HEK293 (cell line): ENCODE data around the gene KIF1A.

Experiments used
- CTCF ChIA-PET: fragments of 350-600 bp; formaldehyde crosslinking; extraction: SDS; loops from one replicate; lab custom pipeline; 2021; ENCODE audit warnings: antibody characterized with exemption; lab: Yijun Ruan, JAX
- POLR2A ChIA-PET: fragments of 300-600 bp; formaldehyde crosslinking; extraction: SDS; loops from one replicate; lab custom pipeline; 2020; ENCODE audit warnings: antibody characterized with exemption, inconsistent platforms; lab: Yijun Ruan, JAX
- H3K27ac ChIP-seq: fragments of 200-500 bp; sonication (Bioruptor generic); 2 replicates; pipeline ENCODE4 v1.5.1; 2014; ENCODE audit warnings: low read depth, low read length, control low read depth, inconsistent platforms; ENCODE audit errors: extremely low read depth
- H3K36me3 ChIP-seq, 2 experiments: fragments of 200-500 bp in 1 of 2; sonication (Bioruptor generic) in 1 of 2; 1 replicate in 1 of 2; 2 replicates in 1 of 2; pipeline ENCODE4 v1.5.1; 2014 to 2017; ENCODE audit warnings: inconsistent platforms in 2 of 2, low read length in 2 of 2; ENCODE audit not compliant: control insufficient read depth in 2 of 2, insufficient read depth in 1 of 2
- H3K4me1 ChIP-seq: fragments of 200-500 bp; sonication (Bioruptor generic); 2 replicates; pipeline ENCODE4 v1.5.1; 2014; ENCODE audit warnings: mild to moderate bottlenecking, low read length, inconsistent platforms; ENCODE audit not compliant: control insufficient read depth, insufficient read depth
- H3K4me3 ChIP-seq: 2 replicates; pipeline ENCODE4 v1.5.1; 2011; ENCODE audit warnings: low read depth, mild to moderate bottlenecking, control low read depth, low read length, moderate library complexity
- H3K9me3 ChIP-seq: fragments of 200-500 bp; sonication (Bioruptor generic); 2 replicates; pipeline ENCODE4 v1.5.1; 2014; ENCODE audit warnings: low read depth, low read length, inconsistent platforms; ENCODE audit not compliant: control insufficient read depth, insufficient read depth
- EGR2 ChIP-seq: fragments of 450-650 bp; formaldehyde crosslinking; IDR thresholded peaks from 2 replicates; pipeline ENCODE4 v1.5.1; 2016; ENCODE audit warnings: low read depth, missing biosample characterization, missing genetic modification characterization
- KLF17 ChIP-seq: fragments of 450-650 bp; formaldehyde crosslinking; IDR thresholded peaks from 2 replicates; pipeline ENCODE4 v1.5.1; 2016; ENCODE audit warnings: missing biosample characterization, missing genetic modification characterization
- TCF7L2 ChIP-seq: IDR thresholded peaks from 2 replicates; pipeline ENCODE4 v1.6.1; 2011; ENCODE audit warnings: low read depth, mild to moderate bottlenecking, inconsistent platforms, low read length, moderate library complexity, borderline replicate concordance
- ZFHX2 ChIP-seq: fragments of 450-650 bp; formaldehyde crosslinking; conservative IDR thresholded peaks from 2 replicates; pipeline ENCODE4 v1.5.1; 2016; ENCODE audit warnings: missing biosample characterization, missing genetic modification characterization
- ZIC2 ChIP-seq: fragments of 450-650 bp; formaldehyde crosslinking; IDR thresholded peaks from 2 replicates; pipeline ENCODE4 v1.5.1; 2016; ENCODE audit warnings: missing biosample characterization, missing genetic modification characterization
- ZNF16 ChIP-seq: fragments of 450-650 bp; formaldehyde crosslinking; IDR thresholded peaks from 2 replicates; pipeline ENCODE4 v1.5.1; 2016; ENCODE audit warnings: low read depth, missing biosample characterization, missing genetic modification characterization
- ZNF19 ChIP-seq: fragments of 450-650 bp; formaldehyde crosslinking; IDR thresholded peaks from 2 replicates; pipeline ENCODE4; 2016; ENCODE audit warnings: missing biosample characterization, missing genetic modification characterization, low read depth
- ZNF214 ChIP-seq: fragments of 450-650 bp; formaldehyde crosslinking; IDR thresholded peaks from 2 replicates; pipeline ENCODE4 v1.5.1; 2017; ENCODE audit warnings: missing biosample characterization, mild to moderate bottlenecking, missing genetic modification characterization, borderline replicate concordance
- ZNF223 ChIP-seq: fragments of 450-650 bp; formaldehyde crosslinking; IDR thresholded peaks from 2 replicates; pipeline ENCODE4 v1.5.1; 2016; ENCODE audit warnings: missing biosample characterization, missing genetic modification characterization
- ZNF239 ChIP-seq: fragments of 450-650 bp; formaldehyde crosslinking; IDR thresholded peaks from 2 replicates; pipeline ENCODE4 v1.5.1; 2016; ENCODE audit warnings: missing biosample characterization, missing genetic modification characterization
- ZNF280C ChIP-seq: fragments of 450-650 bp; formaldehyde crosslinking; IDR thresholded peaks from 2 replicates; pipeline ENCODE4 v1.5.1; 2016; ENCODE audit warnings: missing biosample characterization, missing genetic modification characterization
- ZNF292 ChIP-seq: fragments of 450-650 bp; formaldehyde crosslinking; IDR thresholded peaks from 2 replicates; pipeline ENCODE4 v1.5.1; 2016; ENCODE audit warnings: low read depth, missing biosample characterization, missing genetic modification characterization, borderline replicate concordance
- ZNF501 ChIP-seq: fragments of 450-650 bp; formaldehyde crosslinking; IDR thresholded peaks from 2 replicates; pipeline ENCODE4 v1.5.1; 2016; ENCODE audit warnings: missing biosample characterization, missing genetic modification characterization
- ZNF513 ChIP-seq: fragments of 450-650 bp; IDR thresholded peaks from 2 replicates; pipeline ENCODE4 v1.5.1; 2018; ENCODE audit warnings: missing biosample characterization, missing genetic modification characterization
- TF ChIP-seq, protein P1 (sequence below): fragments of 450-650 bp; formaldehyde crosslinking; IDR thresholded peaks from 2 replicates; pipeline ENCODE4 v1.5.1; 2016; ENCODE audit warnings: missing biosample characterization, missing genetic modification characterization, borderline replicate concordance
- TF ChIP-seq, protein P2 (sequence below): fragments of 450-650 bp; formaldehyde crosslinking; optimal IDR thresholded peaks from 2 replicates; pipeline ENCODE3; 2016; ENCODE audit warnings: missing biosample characterization, mild to moderate bottlenecking, missing genetic modification characterization
- TF ChIP-seq, protein P3 (sequence below): fragments of 450-650 bp; formaldehyde crosslinking; IDR thresholded peaks from 2 replicates; pipeline ENCODE4 v1.5.1; 2017; ENCODE audit warnings: missing biosample characterization, missing genetic modification characterization

Gene KIF1A

DNA sequence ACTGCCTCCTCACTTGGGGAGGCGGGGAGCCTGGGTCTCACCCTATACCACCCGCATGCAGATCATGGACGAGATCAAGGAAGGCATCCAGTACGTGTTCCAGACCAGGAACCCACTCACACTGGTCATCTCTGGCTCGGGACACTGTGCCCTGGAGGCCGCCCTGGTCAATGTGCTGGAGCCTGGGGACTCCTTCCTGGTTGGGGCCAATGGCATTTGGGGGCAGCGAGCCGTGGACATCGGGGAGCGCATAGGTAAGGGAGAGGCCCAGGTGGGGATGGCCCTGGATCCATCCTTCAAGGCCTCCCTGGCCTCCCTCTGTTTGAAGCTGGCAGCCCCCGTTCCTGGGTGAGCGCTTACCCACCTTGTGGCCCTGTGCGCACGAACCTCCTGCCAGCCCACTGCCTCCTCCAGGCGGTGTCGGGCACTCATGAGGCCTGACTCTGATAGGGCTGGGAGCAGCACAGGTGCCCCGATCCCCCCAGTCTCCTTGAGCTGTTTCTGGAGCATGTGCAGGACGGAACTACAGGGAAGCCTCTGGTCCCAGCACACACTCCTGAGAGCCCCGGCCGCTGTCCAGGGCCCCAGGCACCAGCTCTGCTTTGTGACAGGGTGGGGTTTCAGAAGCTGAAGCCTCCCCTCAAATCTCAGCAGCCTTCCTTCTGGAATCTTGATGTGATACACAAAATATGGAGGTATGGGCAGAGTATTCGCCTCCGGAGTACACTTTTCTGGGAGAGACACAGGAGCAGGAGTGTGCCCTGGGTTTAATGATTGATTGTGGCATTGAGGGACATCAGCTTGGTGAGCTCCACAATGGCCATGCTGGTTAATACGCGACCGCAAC, 49.3 kb upstream of the KIF1A start (continued):
- TF ChIP-seq ZNF513 (no peak), ZNF214 (no peak), ZNF239 (tag by site-specific recombination) (no peak), ZNF280C (tag by site-specific recombination) (no peak)
- TF ChIP-seq, protein P1, sequence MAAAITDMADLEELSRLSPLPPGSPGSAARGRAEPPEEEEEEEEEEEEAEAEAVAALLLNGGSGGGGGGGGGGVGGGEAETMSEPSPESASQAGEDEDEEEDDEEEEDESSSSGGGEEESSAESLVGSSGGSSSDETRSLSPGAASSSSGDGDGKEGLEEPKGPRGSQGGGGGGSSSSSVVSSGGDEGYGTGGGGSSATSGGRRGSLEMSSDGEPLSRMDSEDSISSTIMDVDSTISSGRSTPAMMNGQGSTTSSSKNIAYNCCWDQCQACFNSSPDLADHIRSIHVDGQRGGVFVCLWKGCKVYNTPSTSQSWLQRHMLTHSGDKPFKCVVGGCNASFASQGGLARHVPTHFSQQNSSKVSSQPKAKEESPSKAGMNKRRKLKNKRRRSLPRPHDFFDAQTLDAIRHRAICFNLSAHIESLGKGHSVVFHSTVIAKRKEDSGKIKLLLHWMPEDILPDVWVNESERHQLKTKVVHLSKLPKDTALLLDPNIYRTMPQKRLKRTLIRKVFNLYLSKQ = no peak

DNA sequence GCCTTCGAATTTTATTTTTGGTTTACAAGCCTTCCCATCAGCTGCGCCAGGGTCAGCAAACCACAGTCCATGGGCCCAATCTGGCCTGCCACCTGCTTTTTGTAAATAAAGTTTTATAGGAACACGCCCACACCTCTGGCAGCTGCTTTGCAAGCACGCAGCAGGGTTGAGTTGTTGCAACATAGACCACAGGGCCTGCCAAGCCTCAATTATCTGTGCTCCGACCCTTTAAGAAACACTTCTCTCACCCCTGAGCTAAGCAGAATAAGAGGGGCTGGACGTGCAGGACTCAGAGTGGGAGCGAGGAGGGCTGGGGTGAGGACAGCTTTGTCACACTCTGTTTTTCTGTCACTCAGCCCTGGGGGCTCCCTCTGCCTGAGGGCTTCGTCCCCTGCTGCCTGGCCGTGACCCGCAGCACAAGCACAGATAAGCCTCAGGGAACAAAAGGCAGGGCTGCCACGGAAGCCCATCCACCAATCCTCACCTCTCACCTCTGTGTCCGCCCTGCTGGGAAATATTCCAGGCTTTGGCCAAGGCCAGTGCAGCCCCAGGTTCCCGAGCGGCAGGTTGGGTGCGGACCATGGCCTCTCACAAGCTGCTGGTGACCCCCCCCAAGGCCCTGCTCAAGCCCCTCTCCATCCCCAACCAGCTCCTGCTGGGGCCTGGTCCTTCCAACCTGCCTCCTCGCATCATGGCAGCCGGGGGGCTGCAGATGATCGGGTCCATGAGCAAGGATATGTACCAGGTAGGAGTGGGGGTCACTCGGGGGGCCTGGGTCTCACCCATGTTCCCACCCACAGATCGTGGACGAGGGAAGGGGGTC, 48.5 kb upstream of the KIF1A start, which contains the start of gene AGXT:
Gene AGXT (plus strand): TSS at position 539 of the 823 bp plus-strand sequence. CDS start 42 bp downstream, at position 581.
- no peak within 1 kb of the TSS for H3K27ac ChIP-seq
- no peaks in the 10 kb centered on the region for H3K9me3 ChIP-seq
- no peaks in the 10 kb centered on the region for H3K4me1 ChIP-seq
- CTCF ChIA-PET = no interaction called here
- no peaks in the 10 kb centered on the region for H3K36me3 ChIP-seq
- H3K4me3 ChIP-seq = no peak within 1 kb of the TSS
- TF ChIP-seq, protein P2, sequence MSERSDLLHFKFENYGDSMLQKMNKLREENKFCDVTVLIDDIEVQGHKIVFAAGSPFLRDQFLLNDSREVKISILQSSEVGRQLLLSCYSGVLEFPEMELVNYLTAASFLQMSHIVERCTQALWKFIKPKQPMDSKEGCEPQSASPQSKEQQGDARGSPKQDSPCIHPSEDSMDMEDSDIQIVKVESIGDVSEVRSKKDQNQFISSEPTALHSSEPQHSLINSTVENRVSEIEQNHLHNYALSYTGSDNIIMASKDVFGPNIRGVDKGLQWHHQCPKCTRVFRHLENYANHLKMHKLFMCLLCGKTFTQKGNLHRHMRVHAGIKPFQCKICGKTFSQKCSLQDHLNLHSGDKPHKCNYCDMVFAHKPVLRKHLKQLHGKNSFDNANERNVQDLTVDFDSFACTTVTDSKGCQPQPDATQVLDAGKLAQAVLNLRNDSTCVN = no peak
- TF ChIP-seq TCF7L2 (no peak), ZIC2 (tag by site-specific recombination) (peak; percentile 43; the same call in 1 of the 2 replicates), ZNF223 (tag by site-specific recombination) (no peak), KLF17 (no peak), EGR2 (tag by site-specific recombination) (peak; percentile 32; the same call in 1 of the 2 replicates), ZFHX2 (tag by site-specific recombination) (peak; percentile 79)
- POLR2A ChIA-PET = no interaction called here

- Histone ChIP-seq H3K9me3 (no peaks in the 10 kb centered on the region), H3K36me3 (no peaks in the 10 kb centered on the region), H3K4me3 (no peak overlapping the region), H3K4me1 (no peaks in the 10 kb centered on the region), H3K27ac (no peak overlapping the region)
- ChIA-PET CTCF (interaction anchor here (2.1 kb wide), 1 partner anchor 14 kb away, joined by 8 read pairs; no protein-coding TSS in a partner anchor), POLR2A (interaction anchor here (0.7 kb wide), 1 partner anchor 42 kb away, joined by 8 read pairs; no protein-coding TSS in a partner anchor)
- TF ChIP-seq, protein P3, sequence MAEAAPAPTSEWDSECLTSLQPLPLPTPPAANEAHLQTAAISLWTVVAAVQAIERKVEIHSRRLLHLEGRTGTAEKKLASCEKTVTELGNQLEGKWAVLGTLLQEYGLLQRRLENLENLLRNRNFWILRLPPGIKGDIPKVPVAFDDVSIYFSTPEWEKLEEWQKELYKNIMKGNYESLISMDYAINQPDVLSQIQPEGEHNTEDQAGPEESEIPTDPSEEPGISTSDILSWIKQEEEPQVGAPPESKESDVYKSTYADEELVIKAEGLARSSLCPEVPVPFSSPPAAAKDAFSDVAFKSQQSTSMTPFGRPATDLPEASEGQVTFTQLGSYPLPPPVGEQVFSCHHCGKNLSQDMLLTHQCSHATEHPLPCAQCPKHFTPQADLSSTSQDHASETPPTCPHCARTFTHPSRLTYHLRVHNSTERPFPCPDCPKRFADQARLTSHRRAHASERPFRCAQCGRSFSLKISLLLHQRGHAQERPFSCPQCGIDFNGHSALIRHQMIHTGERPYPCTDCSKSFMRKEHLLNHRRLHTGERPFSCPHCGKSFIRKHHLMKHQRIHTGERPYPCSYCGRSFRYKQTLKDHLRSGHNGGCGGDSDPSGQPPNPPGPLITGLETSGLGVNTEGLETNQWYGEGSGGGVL (tag by site-specific recombination) = no peak
- no peak for TF ChIP-seq ZNF292
- no peak for TF ChIP-seq ZNF501
- no peak for TF ChIP-seq ZNF16 (tag by site-specific recombination)
- TF ChIP-seq ZNF19 (tag by site-specific recombination) = no peak
Observed at GRCh38 chr2:240865391-240865790, 45.4 kb upstream of the KIF1A start.
